GM18517 (cell line): ENCODE data around the gene MRM3.
"Not testable (repeated sequence)": the region's sequence is repeated elsewhere in the genome, so short reads cannot be mapped to it uniquely, and the experiment has no call there.

Experiments
- ATAC-seq: cut with Tn5 transposase; IDR thresholded peaks from one replicate; pipeline ENCODE4 v1.9.1; 2021; ENCODE audit warnings: mild to moderate bottlenecking, moderate library complexity; ENCODE audit not compliant: unreplicated experiment

MRM3 gene

GRCh38 chr17:814371-814770 is 32.2 kb downstream of the MRM3 start:
- ATAC-seq = no peak

- no peak for ATAC-seq
Measured at GRCh38 chr17:819251-819650, 37.1 kb downstream of the MRM3 start.

- ATAC-seq = no peak
Measured at GRCh38 chr17:823501-823902, 41.3 kb downstream of the MRM3 start.

- ATAC-seq = no peak
Measured at GRCh38 chr17:824378-824777, 42.2 kb downstream of the MRM3 start.

- ATAC-seq = no peak
Measured at GRCh38 chr17:825216-825615, 43.1 kb downstream of the MRM3 start.

GRCh38 chr17:826778-827177 is 44.6 kb downstream of the MRM3 start:
- no peak for ATAC-seq

- ATAC-seq = no peak
Measured at GRCh38 chr17:828761-829160, 46.6 kb downstream of the MRM3 start.

GRCh38 chr17:829614-830013 is 47.5 kb downstream of the MRM3 start:
- ATAC-seq = not testable (repeated sequence)

GRCh38 chr17:830381-830780 is 48.2 kb downstream of the MRM3 start:
- no peak for ATAC-seq

GRCh38 chr17:830950-831349 is 48.8 kb downstream of the MRM3 start:
- ATAC-seq = no peak

GRCh38 chr17:834136-834535 is 52.0 kb downstream of the MRM3 start:
- ATAC-seq = no peak

- ATAC-seq = no peak
Measured at GRCh38 chr17:835263-835662, 53.1 kb downstream of the MRM3 start.

GRCh38 chr17:835721-836120 is 53.6 kb downstream of the MRM3 start:
- ATAC-seq = not testable (repeated sequence)

GRCh38 chr17:836151-836550 is 54.0 kb downstream of the MRM3 start:
- no peak for ATAC-seq

- ATAC-seq = no peak
Measured at GRCh38 chr17:838486-838885, 56.3 kb downstream of the MRM3 start.

- no peak for ATAC-seq
Measured at GRCh38 chr17:841313-841712, 59.2 kb downstream of the MRM3 start.
